Activated CD8-positive, alpha-beta T cell treated with anti-CD3 and anti-CD28 coated beads for 36 hours (primary cell): ENCODE results near the gene CNN2. TPM values are rescaled to one million over a fixed set of nuclear protein-coding genes. Genes with fewer than 3 reads are reported as not detected.
A peak's percentile ranks its signal among the peaks of the same experiment; 100 is the strongest.

Experiments used
- ATAC-seq: fragments of 200-7000 bp; cut with Tn5 transposase; one replicate; pipeline ENCODE4 v1.10.0; 2021; ENCODE audit warnings: mild to moderate bottlenecking, moderate library complexity
- CTCF ChIA-PET: fragments of 350-600 bp; sonication (Branson Sonifier 250); formaldehyde crosslinking; loops from one replicate; lab custom pipeline; 2021; ENCODE audit warnings: antibody characterized with exemption; lab: Charles Lee
- POLR2A ChIA-PET: fragments of 350-600 bp; sonication (Branson Sonifier 250); formaldehyde crosslinking; loops from one replicate; lab custom pipeline; 2021; ENCODE audit warnings: antibody characterized with exemption; lab: Charles Lee
- DNase-seq: peaks from one replicate; pipeline ENCODE4 v3.0.0-alpha.2; 2020
- H3K27ac Mint-ChIP-seq: one replicate; pipeline ENCODE4 v1.8.0; 2021; ENCODE audit warnings: mild to moderate bottlenecking, mixed read lengths
- H3K27me3 Mint-ChIP-seq: one replicate; pipeline ENCODE4 v1.8.0; 2021; ENCODE audit warnings: mixed read lengths
- H3K36me3 Mint-ChIP-seq: one replicate; pipeline ENCODE4 v1.8.0; 2021; ENCODE audit warnings: low read depth, mixed read lengths
- H3K4me1 Mint-ChIP-seq: one replicate; pipeline ENCODE4 v1.8.0; 2021; ENCODE audit warnings: low read depth, mixed read lengths
- H3K4me3 Mint-ChIP-seq: one replicate; pipeline ENCODE4 v1.8.0; 2021; ENCODE audit warnings: mild to moderate bottlenecking, moderate library complexity, mixed read lengths
- H3K9me3 Mint-ChIP-seq: one replicate; pipeline ENCODE4 v1.8.0; 2021; ENCODE audit warnings: mixed read lengths
- CTCF ChIP-seq: fragments of 200-600 bp; IDR thresholded peaks from one replicate; pipeline ENCODE4 v1.8.0; 2022; ENCODE audit warnings: antibody characterized with exemption, mild to moderate bottlenecking
- intact Hi-C: fragments of 100-400 bp; cut with micrococcal nuclease; formaldehyde crosslinking; loops from one replicate; pipeline ENCODE4 v1.10.0; 2022
- total RNA-seq, 2 experiments: library from RNA; stranded (reverse); gene quantifications; one replicate each; pipeline ENCODE4 v1.2.3, GENCODE V29; 2021

Gene CNN2
- total RNA-seq, 2 experiments from 2014 or later: 97.4 to 98.3 TPM

GRCh38 chr19:1040476-1041271, 14.3 kb downstream of the CNN2 start:
- ChIA-PET CTCF (interaction anchor here (0.8 to 2.1 kb wide), 7 partner anchors 8 to 57 kb away, joined by 3 to 10 read pairs (median 4); partner anchors contain the start of genes ARHGAP45 and WDR18), POLR2A (interaction anchor here (0.6 to 7.1 kb wide), 7 partner anchors 12 to 42 kb away, joined by 3 to 68 read pairs (median 4); partner anchors contain the start of genes ARHGAP45 and CNN2)
- H3K27me3 Mint-ChIP-seq: no peaks in the 10 kb centered on the region
- H3K27ac Mint-ChIP-seq: peak overlapping the region; percentile 82
- intact Hi-C loops: no loop called here
- DNase-seq (peak; percentile 95), ATAC-seq (peak; percentile 62)
- no peaks in the 10 kb centered on the region for H3K9me3 Mint-ChIP-seq
- TF ChIP-seq CTCF: no peak
- H3K4me3 Mint-ChIP-seq: peak overlapping the region; percentile 91
- peaks cover 27% of the 10 kb centered on the region for H3K36me3 Mint-ChIP-seq
- H3K4me1 Mint-ChIP-seq: peaks cover 42% of the 10 kb centered on the region

GRCh38 chr19:1041272-1041834, 14.9 kb downstream of the CNN2 start:
- H3K27ac Mint-ChIP-seq: no peak overlapping the region
- DNase-seq: no peak
- H3K27me3 Mint-ChIP-seq: no peaks in the 10 kb centered on the region
- no peak for TF ChIP-seq CTCF
- H3K4me1 Mint-ChIP-seq: peaks cover 42% of the 10 kb centered on the region
- intact Hi-C loops: no loop called here
- peaks cover 21% of the 10 kb centered on the region for H3K36me3 Mint-ChIP-seq
- H3K9me3 Mint-ChIP-seq: no peaks in the 10 kb centered on the region
- peak overlapping the region; percentile 91 for H3K4me3 Mint-ChIP-seq
- CTCF ChIA-PET: interaction anchor here (0.8 to 2.1 kb wide), 4 partner anchors 10 to 26 kb away, joined by 3 to 10 read pairs (median 5); partner anchors contain the start of gene ARHGAP45
- POLR2A ChIA-PET: interaction anchor here (0.6 to 7.1 kb wide), 8 partner anchors 13 to 41 kb away, joined by 3 to 68 read pairs (median 5); partner anchors contain the start of genes ARHGAP45, CNN2 and RNU6-2
- no peak for ATAC-seq

- Mint-ChIP-seq H3K36me3 (peaks cover 18% of the 10 kb centered on the region), H3K27ac (no peak overlapping the region), H3K9me3 (no peaks in the 10 kb centered on the region), H3K27me3 (no peaks in the 10 kb centered on the region), H3K4me3 (peak overlapping the region; percentile 91), H3K4me1 (peaks cover 42% of the 10 kb centered on the region)
- ATAC-seq (no peak), DNase-seq (no peak)
- intact Hi-C loops: no loop called here
- no peak for TF ChIP-seq CTCF
- CTCF ChIA-PET: interaction anchor here (1.2 to 2.1 kb wide), 3 partner anchors 10 to 69 kb away, joined by 3 to 10 read pairs (median 3); no protein-coding TSS in a partner anchor
- POLR2A ChIA-PET: interaction anchor here (0.9 to 7.1 kb wide), 6 partner anchors 13 to 40 kb away, joined by 3 to 68 read pairs (median 6); partner anchors contain the start of genes ARHGAP45, CNN2 and RNU6-2
Measured at GRCh38 chr19:1041835-1042685, 15.7 kb downstream of the CNN2 start.

GRCh38 chr19:1042689-1043511, 16.5 kb downstream of the CNN2 start:
- CTCF ChIA-PET: interaction anchor here (1.0 to 2.1 kb wide), 3 partner anchors 11 to 68 kb away, joined by 3 to 10 read pairs (median 3); no protein-coding TSS in a partner anchor
- H3K27me3 Mint-ChIP-seq: no peaks in the 10 kb centered on the region
- no peak overlapping the region for H3K4me3 Mint-ChIP-seq
- intact Hi-C loops: no loop called here
- DNase-seq: no peak
- H3K4me1 Mint-ChIP-seq: peaks cover 36% of the 10 kb centered on the region
- no peak for TF ChIP-seq CTCF
- POLR2A ChIA-PET: interaction anchor here (1.1 to 7.1 kb wide), 2 partner anchors 14 to 29 kb away, joined by 4 to 68 read pairs; partner anchors contain the start of gene CNN2
- H3K36me3 Mint-ChIP-seq: peaks cover 13% of the 10 kb centered on the region
- no peak for ATAC-seq
- no peak overlapping the region for H3K27ac Mint-ChIP-seq
- no peaks in the 10 kb centered on the region for H3K9me3 Mint-ChIP-seq
